ENCODE results near the gene DGKZ. TPM values are rescaled to one million over a fixed set of nuclear protein-coding genes. Genes with fewer than 3 reads are reported as not detected.

Gene DGKZ
- total and polyA plus RNA-seq, 10 of the 15 experiments (the other 5 are each of a cell fraction or from before 2014, with no cell fraction given): 0.50 to 78.4 (median 39.5) TPM

DNA sequence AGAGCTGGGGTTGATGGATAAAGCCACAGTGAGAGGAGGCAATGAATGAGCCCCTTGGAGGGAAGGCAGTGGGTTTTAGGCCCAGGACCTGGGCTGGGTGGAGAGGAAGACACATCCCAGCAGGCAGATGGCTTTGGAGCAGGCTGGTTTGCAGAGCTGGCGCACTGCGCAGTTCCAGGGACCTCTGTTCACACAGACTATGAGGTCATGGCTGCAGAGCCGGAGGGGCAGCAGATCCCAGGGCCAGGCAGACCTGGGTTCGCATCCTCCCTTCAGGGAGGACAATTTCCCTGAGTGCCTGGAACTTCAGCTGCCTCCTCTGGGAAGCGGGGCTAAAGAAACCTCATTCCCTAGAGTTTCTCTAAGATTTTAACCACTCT, 28.2 kb upstream of the DGKZ start:
- SMC1A ChIA-PET (ENCODE audit: uncharacterized antibody, unreplicated experiment): interaction anchor here (0.8 to 3.1 kb wide), 11 partner anchors 10 to 192 kb away, joined by 3 to 16 read pairs (median 4); no protein-coding TSS in a partner anchor
- Histone ChIP-seq H3K4me1 (ENCODE audit: control insufficient read depth, insufficient read depth, low read length) (peaks cover 9% of the 10 kb centered on the region), H3K27ac (ENCODE audit: control insufficient read depth, insufficient read depth) (no peak overlapping the region), H3K79me2 (ENCODE audit: control insufficient read depth, insufficient read depth, low read length) (no peaks in the 10 kb centered on the region), H3K4me2 (ENCODE audit: control insufficient read depth, insufficient read depth) (no peak overlapping the region), H3K36me3 (ENCODE audit: control insufficient read depth in 2 of 2, insufficient read depth in 2 of 2, low read length in 1 of 2) (no peaks in the 10 kb centered on the region), H3K4me3 (no peak overlapping the region), H3K27me3 (replicated peaks in 1 of 2; ENCODE audit: control insufficient read depth in 2 of 2, insufficient read depth in 2 of 2, low read length in 1 of 2) (no peaks in the 10 kb centered on the region), H3K9me3 (replicated peaks; ENCODE audit: control insufficient read depth, insufficient read depth, low read length) (no peaks in the 10 kb centered on the region), H2AFZ (ENCODE audit: control insufficient read depth, low read depth, low read length) (peak overlapping the region; percentile 63), H4K20me1 (ENCODE audit: control insufficient read depth, insufficient read depth) (no peaks in the 10 kb centered on the region), H3K9ac (ENCODE audit: control insufficient read depth, insufficient read depth, low read length) (no peak overlapping the region)
- intact Hi-C loops (cut with micrococcal nuclease; ENCODE audit: unreplicated experiment): no loop called here
- FAIRE-seq (no peak), ATAC-seq (no peak), DNase-seq (ENCODE audit: low read depth, low spot score) (no peak)
- BruUV-seq (replicated peaks): no TSS peak
- 95% methylated on average over 5 of the region's 5 CpGs for WGBS (ENCODE audit: insufficient coverage, insufficient replicate concordance, low lambda C conversion rate, missing lambda C conversion rate)
- CTCF ChIA-PET: interaction anchor here (0.5 to 14.4 kb wide), 9 partner anchors 10 to 1201 kb away, joined by 3 to 626 read pairs (median 4); no protein-coding TSS in a partner anchor
- TF ChIP-seq SP1 (IDR thresholded peaks at IDR 0.05; ENCODE audit: low read depth, low read length) (no peak), NRF1 (conservative IDR thresholded peaks at IDR 0.05; ENCODE audit: low read depth, low read length) (no peak), HDAC2 (IDR thresholded peaks at IDR 0.05) (no peak)
- TF ChIP-seq, protein P1, sequence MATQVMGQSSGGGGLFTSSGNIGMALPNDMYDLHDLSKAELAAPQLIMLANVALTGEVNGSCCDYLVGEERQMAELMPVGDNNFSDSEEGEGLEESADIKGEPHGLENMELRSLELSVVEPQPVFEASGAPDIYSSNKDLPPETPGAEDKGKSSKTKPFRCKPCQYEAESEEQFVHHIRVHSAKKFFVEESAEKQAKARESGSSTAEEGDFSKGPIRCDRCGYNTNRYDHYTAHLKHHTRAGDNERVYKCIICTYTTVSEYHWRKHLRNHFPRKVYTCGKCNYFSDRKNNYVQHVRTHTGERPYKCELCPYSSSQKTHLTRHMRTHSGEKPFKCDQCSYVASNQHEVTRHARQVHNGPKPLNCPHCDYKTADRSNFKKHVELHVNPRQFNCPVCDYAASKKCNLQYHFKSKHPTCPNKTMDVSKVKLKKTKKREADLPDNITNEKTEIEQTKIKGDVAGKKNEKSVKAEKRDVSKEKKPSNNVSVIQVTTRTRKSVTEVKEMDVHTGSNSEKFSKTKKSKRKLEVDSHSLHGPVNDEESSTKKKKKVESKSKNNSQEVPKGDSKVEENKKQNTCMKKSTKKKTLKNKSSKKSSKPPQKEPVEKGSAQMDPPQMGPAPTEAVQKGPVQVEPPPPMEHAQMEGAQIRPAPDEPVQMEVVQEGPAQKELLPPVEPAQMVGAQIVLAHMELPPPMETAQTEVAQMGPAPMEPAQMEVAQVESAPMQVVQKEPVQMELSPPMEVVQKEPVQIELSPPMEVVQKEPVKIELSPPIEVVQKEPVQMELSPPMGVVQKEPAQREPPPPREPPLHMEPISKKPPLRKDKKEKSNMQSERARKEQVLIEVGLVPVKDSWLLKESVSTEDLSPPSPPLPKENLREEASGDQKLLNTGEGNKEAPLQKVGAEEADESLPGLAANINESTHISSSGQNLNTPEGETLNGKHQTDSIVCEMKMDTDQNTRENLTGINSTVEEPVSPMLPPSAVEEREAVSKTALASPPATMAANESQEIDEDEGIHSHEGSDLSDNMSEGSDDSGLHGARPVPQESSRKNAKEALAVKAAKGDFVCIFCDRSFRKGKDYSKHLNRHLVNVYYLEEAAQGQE (IDR thresholded peaks at IDR 0.05; ENCODE audit: low read depth, low read length): no peak
- TF ChIP-seq, protein P2, sequence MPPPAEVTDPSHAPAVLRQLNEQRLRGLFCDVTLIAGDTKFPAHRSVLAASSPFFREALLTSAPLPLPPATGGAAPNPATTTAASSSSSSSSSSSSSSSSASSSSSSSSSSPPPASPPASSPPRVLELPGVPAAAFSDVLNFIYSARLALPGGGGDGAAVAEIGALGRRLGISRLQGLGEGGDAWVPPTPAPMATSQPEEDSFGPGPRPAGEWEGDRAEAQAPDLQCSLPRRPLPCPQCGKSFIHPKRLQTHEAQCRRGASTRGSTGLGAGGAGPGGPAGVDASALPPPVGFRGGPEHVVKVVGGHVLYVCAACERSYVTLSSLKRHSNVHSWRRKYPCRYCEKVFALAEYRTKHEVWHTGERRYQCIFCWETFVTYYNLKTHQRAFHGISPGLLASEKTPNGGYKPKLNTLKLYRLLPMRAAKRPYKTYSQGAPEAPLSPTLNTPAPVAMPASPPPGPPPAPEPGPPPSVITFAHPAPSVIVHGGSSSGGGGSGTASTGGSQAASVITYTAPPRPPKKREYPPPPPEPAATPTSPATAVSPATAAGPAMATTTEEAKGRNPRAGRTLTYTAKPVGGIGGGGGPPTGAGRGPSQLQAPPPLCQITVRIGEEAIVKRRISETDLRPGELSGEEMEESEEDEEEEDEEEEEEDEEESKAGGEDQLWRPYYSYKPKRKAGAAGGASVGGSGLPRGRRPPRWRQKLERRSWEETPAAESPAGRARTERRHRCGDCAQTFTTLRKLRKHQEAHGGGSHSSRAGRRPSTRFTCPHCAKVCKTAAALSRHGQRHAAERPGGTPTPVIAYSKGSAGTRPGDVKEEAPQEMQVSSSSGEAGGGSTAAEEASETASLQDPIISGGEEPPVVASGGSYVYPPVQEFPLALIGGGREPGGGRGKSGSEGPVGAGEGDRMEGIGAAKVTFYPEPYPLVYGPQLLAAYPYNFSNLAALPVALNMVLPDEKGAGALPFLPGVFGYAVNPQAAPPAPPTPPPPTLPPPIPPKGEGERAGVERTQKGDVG (CRISPR knock-in tag; IDR thresholded peaks at IDR 0.05): no peak
- TF ChIP-seq, protein P3, sequence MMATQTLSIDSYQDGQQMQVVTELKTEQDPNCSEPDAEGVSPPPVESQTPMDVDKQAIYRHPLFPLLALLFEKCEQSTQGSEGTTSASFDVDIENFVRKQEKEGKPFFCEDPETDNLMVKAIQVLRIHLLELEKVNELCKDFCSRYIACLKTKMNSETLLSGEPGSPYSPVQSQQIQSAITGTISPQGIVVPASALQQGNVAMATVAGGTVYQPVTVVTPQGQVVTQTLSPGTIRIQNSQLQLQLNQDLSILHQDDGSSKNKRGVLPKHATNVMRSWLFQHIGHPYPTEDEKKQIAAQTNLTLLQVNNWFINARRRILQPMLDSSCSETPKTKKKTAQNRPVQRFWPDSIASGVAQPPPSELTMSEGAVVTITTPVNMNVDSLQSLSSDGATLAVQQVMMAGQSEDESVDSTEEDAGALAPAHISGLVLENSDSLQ (IDR thresholded peaks at IDR 0.05): no peak
- RAD21 ChIA-PET (ENCODE audit: unreplicated experiment): interaction anchor here (0.9 to 14.8 kb wide), 4 partner anchors 10 to 75 kb away, joined by 3 to 316 read pairs (median 6); no protein-coding TSS in a partner anchor
- in situ Hi-C loops (cut with MboI): no loop called here
- POLR2A ChIA-PET: interaction anchor here (0.8 to 1.2 kb wide), 3 partner anchors 12 to 76 kb away, joined by 3 to 4 read pairs (median 3); no protein-coding TSS in a partner anchor

All from GM12878 (cell line).